ENCODE measurements around the gene LRRK1. TPM values are rescaled to one million over a fixed set of nuclear protein-coding genes. Genes with fewer than 3 reads are reported as not detected.

LRRK1 gene
- polyA plus RNA-seq, 12 donors: 3.9 to 12.8 (median 5.7) TPM; not detected in 1

DNA sequence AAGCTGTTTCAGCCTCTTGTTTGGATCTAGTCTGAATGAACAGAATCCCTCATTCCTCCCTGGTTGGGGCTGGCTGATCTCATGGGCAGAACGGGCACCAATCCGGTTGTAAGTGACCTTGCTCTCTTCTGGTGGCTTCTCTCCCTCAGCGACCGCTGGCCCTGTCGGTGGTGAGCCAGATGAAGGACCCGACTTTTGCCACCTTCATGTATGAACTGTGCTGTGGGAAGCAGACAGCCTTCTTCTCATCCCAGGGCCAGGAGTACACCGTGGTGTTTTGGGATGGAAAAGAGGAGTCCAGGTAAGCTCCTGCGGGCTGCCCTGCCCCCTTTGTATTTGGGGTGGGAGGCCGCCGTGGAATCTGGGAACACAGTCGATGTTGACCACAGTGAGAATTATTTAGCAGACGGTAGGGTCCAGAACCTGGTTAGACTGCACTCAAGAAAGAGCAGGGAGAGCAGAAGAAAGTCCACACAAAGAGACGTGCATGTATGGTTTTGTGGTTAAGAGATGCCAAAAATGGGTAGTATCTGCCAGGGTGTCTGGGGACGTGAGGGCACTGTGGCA, 138.8 kb downstream of the LRRK1 start:
- no peak for DNase-seq

DNA sequence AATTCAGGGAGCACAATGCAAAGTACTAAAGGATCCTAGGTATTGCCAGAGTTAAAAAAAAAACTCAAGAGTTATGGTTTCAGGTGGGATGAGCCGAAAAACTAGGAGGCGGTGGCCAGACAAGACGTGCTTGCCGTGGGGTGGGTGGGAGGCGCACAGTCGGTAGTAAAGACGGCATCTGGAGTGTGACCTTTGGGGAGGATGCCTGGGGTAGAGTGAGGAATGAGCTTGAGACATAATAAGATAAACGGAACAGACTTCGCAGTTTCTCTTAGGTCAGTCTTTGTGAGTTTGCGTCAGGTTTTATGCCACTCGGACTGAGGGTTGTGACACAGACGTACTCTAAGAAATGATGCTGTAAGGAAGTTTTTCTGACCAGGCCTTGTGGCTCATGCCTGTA, 139.6 kb downstream of the LRRK1 start:
- no peak for DNase-seq

DNA sequence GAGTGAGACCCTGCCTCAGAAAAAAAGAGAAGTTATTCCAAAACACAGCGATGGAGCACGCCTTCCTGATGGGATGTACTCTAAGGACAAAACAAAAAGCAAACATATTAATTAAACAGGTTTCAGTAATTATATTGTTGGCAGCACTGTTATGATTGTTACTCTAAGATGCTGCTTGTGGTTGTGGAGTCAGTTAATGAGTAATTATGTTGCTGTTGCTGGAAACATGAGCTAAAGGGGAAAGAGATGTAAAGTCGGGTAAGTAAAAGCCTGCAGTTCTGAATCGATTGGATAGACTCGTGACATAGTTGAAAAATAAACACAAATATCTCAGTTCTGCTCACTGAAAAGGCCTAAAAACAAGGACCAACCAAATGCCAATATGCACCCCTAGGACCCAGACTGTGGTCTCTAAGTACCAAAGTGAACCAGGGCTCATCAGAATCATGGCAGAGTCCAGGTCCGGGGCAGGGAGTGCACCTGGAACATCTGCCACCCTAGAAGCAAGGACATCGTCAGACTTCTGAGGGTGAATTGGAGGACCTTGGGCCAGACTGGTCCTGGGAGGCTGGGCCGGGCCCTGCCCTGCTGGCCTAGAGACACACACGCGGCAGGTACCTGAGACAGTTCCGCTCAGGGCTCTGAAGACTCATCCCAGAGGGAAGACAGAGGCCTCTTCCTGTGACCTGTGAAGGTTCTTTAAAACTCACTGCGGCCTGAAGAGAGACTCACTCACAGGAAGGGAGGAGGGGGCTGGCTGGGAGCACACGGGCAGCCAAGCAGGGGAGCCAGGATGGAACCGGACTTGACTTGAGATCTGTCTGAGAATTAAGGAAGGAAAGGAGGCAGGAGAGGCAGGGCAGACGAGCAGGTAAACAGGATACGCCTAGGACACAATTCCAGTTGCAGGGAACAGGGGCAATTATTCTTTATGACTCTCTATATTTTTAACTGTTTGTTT, 140.5 kb downstream of the LRRK1 start:
- DNase-seq: no peak

DNA sequence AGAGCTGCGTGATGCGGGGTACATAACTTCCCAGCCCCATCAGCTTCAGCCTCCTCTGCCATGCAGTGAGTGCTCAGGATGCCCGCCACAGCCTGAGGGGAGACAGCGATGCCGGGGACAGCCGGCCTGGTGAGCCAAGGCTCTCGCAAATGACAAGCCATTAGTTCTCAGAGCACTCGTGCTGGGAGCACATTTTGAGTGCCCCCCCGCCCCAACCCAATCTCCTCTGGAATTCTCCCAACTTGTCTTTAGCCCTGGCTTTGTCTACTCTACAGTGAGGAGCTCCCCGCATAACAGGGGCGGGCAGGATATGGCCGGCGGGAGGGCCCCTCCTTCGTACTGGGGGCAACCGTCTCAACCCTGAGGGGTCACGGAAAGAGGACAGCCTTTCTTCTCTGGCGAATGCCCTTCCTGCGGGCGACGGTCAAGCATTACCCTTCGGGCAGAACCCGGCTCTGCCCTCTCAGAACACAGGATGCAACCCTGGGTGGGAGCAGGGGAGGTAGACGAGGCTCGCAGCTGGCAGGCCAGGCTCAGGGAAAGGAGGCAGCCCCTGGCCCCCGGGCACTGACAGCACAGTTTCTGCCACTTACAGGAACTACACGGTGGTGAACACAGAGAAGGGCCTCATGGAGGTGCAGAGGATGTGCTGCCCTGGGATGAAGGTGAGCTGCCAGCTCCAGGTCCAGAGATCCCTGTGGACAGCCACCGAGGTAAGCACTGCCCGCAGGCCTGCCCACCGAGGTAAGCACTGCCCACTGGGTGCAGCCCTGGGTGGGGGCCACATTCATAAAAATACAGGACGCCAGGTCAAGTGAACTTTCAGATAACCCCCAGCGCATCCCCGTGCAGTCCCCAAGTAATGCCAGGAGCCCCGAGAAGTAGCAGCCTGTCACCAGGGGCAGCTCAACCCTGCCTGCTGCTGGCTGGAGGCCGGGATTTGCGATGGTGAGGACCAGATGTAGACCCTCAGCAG, 141.7 kb downstream of the LRRK1 start:
- DNase-seq: no peak

DNA sequence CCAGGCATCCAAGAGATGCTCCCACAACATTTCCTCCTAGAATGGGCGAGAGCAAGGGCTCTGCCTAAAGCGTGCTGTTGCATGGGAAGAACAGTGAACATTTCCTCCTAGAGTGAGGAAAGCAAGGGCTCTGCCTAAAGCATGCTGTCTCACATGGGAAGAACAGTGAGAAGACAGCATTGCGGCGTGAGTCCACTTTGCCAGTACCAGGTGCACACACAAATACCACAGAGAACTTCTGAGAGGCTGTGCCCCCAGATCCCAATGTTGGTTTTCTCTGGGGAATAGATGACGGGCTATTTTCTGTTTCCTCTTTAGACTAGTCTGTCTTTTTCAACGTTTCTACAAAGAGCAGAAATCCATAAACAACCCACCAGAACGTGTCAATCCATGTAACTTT, 142.9 kb downstream of the LRRK1 start:
- DNase-seq: no peak

DNA sequence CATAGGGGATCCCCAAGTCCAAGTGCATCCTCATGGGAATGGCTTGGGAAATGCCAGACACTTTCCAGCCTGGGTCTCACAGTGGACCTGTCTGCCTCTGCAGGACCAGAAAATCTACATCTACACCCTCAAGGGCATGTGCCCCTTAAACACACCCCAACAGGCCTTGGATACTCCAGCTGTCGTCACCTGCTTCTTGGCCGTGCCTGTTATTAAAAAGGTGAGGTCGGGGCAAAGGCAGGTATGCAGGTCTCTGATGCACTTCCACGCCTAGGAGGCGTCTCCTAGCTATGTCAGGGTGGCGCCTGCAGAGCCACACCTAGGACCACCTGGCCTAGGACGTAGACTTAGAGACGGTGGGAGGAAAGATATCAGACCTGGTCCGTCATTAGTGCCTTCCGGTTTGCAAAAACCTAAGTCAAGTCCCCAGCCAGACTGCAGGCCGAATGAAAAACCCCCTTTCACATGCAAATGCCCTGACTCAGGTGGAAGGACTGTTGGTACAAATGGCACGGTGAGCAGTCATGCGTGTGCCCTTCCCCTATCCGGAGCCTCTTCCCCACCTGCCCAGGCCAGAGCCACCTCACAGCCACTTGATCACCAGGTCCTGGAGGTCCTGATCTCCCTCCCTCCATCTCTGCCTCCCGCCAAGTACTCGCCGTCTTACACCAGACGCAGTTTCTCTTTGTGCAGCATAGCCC, 143.5 kb downstream of the LRRK1 start:
- DNase-seq: no peak

DNA sequence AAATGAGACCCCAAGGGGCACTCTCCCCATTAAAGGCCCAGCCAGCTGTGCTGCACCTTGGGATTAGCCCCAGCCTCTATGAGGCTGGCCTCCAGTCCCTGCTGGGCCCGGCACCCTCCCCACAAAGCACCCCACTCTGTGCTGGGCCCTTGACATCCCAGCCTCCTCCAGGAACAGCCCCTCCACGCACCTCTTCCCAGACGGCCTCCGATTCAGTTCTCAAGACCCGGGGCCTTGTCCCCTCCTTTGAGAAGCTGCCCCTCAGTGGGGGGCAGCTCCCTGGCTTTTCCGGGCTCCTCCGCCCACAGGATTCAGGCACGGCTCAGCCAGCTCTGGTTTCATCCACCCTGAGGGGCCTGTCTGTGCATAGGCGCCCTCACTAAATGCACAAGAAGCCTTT, 144.1 kb downstream of the LRRK1 start:
- DNase-seq: no peak

DNA sequence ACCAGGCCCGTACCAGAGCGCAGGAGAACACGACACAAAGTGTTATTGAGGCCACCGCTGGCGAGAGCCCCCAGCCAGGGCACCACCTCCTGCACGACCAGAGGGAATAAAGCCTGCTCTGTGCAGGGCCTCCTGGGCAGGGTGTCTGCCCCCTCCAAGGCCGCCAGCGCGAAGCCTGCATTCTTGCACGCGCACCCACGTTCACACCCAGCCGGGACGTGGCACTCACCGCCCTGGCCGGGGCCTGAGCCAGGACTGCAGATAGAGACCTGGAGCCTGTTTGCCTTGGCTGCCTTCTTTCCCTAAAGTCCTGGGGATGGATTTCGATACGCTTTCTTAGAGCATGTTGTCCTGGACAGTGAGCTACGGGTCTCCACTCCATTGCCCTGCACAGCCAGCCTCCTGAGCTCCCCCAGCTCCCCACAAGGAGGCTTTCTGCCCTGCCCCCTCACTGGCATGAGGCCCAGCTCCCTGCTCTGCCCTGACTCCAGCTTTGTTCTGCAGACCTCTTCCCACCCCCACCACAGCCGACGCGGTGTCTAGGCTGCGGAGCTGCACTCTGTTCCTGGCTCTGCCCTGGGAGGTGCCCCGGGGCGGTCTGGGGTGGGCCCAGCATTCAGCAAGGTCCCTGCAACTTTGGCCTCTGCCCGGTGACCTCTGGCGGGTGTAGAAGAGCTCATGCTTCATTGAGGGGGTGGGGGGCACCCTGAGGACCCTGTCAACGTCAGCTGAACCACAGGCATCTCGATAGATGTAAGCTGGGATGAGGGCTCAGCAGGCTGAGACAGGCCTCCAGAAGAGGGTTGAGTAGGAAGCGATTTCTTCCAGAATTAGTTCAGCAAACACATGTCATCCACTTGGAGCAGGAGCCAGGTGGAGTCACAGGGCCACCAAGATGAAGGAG, 145.0 kb downstream of the LRRK1 start:
- no peak for DNase-seq

DNA sequence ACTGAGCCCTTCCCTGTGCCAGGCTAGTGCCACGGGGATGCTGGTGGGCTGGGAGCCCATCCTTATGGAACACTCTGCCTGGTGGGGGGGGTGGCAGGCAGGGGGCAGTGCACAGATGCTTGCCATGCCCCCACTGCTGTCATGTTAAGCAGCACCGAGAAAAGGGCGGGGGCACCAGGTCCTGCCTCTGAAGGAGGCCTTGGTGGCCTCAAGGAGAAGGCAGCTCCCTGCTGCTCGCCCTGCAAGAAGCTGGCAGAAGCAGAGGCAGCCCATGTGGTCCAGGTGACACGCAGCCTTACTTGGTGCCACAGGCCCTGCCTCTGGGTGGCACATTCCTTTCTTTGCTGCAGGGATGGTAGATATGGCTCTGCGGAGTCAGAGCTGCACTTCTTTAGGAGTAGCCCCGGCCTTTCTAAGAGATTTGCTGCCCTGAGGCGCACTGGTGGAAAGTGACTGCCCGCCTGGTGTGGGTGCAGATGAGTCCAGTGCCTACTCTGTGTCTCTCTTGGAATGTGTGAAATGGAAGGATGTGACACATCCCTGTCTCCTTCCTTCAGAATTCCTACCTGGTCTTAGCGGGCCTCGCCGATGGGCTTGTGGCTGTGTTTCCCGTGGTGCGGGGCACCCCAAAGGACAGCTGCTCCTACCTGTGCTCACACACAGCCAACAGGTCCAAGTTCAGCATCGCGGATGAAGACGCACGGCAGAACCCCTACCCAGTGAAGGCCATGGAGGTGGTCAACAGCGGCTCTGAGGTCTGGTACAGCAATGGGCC, 145.8 kb downstream of the LRRK1 start:
- no peak for DNase-seq

DNA sequence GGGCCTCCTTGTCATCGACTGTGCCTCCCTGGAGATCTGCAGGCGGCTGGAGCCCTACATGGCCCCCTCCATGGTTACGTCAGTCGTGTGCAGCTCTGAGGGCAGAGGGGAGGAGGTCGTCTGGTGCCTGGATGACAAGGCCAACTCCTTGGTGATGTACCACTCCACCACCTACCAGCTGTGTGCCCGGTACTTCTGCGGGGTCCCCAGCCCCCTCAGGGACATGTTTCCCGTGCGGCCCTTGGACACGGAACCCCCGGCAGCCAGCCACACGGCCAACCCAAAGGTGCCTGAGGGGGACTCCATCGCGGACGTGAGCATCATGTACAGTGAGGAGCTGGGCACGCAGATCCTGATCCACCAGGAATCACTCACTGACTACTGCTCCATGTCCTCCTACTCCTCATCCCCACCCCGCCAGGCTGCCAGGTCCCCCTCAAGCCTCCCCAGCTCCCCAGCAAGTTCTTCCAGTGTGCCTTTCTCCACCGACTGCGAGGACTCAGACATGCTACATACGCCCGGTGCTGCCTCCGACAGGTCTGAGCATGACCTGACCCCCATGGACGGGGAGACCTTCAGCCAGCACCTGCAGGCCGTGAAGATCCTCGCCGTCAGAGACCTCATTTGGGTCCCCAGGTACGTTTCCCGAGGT, 146.5 kb downstream of the LRRK1 start:
- DNase-seq: no peak

DNA sequence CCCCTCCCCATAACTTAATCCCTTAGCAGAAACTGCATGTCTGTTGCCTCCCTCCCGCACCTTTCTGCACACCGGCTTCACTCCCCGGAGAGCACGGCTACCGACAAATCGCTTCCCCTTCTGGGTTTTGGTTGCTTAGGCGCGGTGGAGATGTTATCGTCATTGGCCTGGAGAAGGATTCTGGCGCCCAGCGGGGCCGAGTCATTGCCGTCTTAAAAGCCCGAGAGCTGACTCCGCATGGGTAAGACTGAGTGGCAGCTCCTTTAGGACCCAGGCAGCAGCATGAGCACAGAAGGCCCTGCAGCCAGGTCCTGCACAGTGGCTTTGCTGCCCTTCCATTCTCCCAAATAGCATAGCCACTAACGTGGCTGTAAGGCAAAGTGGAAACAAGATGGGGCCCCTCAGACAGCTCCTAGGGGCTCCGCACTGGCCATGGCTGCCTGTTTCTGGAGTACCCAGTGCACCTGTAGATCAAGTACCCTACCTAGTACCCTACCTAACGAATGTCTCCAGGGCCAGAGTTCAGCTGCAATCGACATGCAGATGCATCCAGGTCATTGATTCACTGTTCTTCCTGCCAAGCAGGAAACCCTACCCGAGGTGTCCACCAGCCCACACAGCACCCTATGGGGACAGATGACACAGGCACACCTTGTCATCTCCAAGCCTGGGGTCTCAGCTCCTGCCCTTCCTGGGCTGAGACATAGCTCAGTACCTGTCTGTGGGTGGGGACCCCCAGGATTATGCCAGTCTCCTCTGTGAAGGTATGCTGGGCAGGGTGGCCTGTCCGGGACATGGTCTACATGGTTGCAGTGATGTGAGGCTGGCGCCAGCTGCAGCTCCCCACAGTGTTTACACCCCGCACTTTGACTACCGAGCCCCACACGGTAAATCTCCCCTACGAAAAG, 147.6 kb downstream of the LRRK1 start:
- DNase-seq: no peak

DNA sequence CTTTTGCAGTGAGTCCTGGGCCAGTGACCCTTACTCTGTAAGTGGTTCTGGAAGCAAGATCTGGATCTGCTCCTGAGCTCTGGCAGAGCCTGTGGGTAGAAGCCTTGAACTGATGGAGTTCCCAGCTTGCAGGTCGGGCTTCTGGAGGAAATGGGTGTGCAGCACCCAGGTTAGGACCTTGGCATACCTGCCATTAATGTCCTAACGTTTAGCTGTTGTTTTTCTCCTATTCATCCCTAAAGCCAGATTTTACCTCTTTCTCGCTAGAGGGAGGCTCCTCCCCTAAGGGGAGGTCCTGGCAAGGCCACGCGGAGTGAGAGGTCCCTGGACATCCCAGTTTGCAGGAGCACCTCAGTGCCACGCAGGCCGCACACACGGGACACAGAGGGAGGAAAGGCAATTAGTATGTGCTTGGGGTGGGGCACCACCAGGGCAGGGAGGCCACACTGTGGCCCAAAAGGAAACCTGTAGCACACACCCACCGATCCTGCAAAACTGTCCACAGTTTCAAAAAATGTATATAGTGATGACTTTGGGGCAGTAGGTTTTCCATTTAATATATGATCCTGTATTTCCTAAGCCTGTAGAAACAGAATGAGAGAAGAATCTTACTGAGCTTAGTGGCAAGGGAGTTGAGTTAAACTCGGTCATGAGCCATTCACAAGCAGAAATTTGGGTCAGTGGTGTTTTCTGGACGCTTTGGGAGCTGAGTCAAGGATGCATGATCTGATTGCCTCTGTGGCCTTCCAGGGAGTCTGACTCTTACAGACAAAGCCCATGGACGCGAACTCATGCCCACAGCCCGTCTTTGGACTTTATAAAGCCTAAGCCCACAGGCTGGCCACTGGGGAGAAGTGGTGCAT, 148.7 kb downstream of the LRRK1 start:
- no peak for DNase-seq

DNA sequence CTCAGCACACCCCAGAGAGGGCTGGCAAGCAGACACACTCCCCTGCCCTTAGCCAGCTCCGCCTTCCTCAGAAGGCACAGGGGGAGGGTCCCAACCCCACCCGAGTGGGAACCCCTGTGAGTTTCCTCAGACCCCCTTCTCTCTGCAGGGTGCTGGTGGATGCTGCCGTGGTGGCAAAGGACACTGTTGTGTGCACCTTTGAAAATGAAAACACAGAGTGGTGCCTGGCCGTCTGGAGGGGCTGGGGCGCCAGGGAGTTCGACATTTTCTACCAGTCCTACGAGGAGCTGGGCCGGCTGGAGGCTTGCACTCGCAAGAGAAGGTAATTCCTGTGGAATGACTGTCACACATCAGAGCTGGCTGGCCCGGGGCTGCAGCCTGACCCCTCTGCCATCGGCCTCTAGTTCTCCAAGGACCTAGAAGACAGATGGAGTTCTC, 149.4 kb downstream of the LRRK1 start:
- no peak for DNase-seq

DNA sequence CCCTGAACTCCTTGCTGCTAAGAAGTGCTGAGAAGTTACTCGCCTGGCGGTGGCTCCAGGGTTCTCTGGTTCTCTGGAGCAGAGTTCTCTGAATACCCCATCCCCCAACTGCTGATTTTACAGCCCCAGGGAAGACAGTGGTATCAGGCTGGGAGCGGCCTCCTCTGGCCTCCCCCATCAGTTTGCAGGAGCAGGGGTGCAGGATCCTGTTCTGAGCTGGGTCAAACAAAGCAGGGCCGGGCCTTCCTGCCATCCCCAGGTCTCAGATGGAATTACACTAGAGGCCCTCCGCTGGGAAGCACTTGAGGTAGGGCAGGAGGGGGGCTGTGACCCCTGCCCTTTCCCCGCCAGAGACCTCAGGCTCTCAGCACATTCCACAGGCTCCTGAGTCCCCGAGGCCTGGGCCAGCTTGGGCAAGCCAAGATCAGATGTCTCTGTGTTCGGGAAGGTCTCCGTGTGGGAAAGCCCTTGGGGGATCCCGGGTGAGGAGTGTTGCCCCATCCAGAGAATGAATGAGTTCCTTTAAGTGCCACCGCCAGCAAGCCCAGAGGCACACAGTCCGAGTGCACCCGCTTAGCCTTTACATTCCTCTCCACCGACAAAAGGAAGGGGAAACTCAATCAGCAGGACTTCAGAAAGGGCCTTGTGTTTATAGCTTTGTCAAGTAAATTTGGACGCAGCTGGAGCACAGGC, 149.9 kb downstream of the LRRK1 start:
- no peak for DNase-seq

DNA sequence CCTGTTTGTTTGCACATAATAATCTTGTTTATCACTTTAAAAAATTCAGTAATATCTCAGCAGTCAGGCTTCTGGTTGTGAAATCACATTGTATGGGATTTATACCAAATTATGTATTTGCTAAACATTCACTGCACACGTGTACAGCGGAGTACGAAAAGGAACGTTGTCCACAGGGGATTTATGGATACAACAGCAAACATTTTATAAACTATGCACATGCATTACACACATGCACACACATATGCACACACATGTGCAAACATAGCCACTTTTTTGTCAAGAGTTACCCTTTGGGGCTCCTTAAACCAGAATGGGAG, 150.5 kb downstream of the LRRK1 start:
- no peak for DNase-seq

DNA sequence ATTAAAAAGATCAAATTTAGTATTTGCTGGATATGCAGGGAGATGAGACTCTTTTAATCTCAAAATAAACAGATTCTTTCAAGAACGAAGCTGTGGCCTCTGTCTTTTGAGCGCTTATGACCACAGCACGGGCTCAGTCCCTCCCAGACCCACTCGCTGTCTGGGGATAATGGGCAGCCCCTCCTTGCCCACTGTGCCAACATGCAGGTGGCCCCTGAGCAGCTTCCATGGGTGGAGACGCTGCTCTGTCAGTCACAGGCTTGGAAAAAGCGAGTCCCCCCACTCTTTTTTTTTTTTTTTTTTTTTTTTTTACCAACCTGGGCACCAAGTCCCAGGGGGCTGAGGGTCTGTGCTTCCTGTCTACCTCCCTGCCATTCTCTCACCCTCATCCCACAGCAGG, 150.9 kb downstream of the LRRK1 start:
- no peak for DNase-seq
